Loucy (cell line): Measurements from ENCODE around the gene PBX2.
A peak's percentile ranks its signal among the peaks of the same experiment; 100 is the strongest.

ENCODE experiments used
- H2AFZ ChIP-seq: fragments of 200-600 bp; sonication (generic); 2 replicates; pipeline ENCODE4 v1.6.0; 2016; ENCODE audit warnings: antibody characterized with exemption, mild to moderate bottlenecking, low read length, moderate library complexity
- H3F3A ChIP-seq: fragments of 200-600 bp; 2 replicates; pipeline ENCODE4 v1.6.0; 2016; ENCODE audit warnings: antibody characterized with exemption, low read depth, mild to moderate bottlenecking
- H3K27me3 ChIP-seq: fragments of 200-600 bp; sonication (generic); 2 replicates; pipeline ENCODE4 v1.6.1; 2014; ENCODE audit warnings: low read length, mild to moderate bottlenecking; ENCODE audit not compliant: insufficient read depth, poor library complexity, severe bottlenecking
- H3K36me3 ChIP-seq: fragments of 200-600 bp; sonication (generic); 2 replicates; pipeline ENCODE4 v1.6.1; 2016; ENCODE audit warnings: low read length; ENCODE audit not compliant: insufficient read depth
- H3K4me1 ChIP-seq: fragments of 200-600 bp; sonication (generic); 2 replicates; pipeline ENCODE4 v1.5.1; 2014; ENCODE audit warnings: low read length, mild to moderate bottlenecking; ENCODE audit not compliant: insufficient read depth, poor library complexity, severe bottlenecking
- H3K4me2 ChIP-seq: fragments of 200-600 bp; sonication (generic); 2 replicates; pipeline ENCODE4 v1.6.0; 2014; ENCODE audit warnings: antibody characterized with exemption, low read length, low read depth, mild to moderate bottlenecking; ENCODE audit not compliant: poor library complexity, severe bottlenecking
- H3K4me3 ChIP-seq: fragments of 200-600 bp; sonication (generic); 2 replicates; pipeline ENCODE4 v1.5.1; 2014; ENCODE audit warnings: low read length, mild to moderate bottlenecking, mixed read lengths; ENCODE audit not compliant: poor library complexity, severe bottlenecking
- H3K79me2 ChIP-seq: fragments of 200-600 bp; sonication (generic); 2 replicates; pipeline ENCODE4 v1.6.1; 2014; ENCODE audit warnings: low read length; ENCODE audit not compliant: insufficient read depth
- H3K9ac ChIP-seq: fragments of 200-600 bp; sonication (generic); 2 replicates; pipeline ENCODE4 v1.6.0; 2014; ENCODE audit warnings: mild to moderate bottlenecking, low read depth, low read length, moderate library complexity; ENCODE audit not compliant: poor library complexity, severe bottlenecking
- H3K9me2 ChIP-seq: fragments of 200-600 bp; sonication (generic); replicated peaks from 2 replicates; pipeline ENCODE4 v1.6.1; 2016; ENCODE audit warnings: low read depth, low read length, mixed read lengths
- H3K9me3 ChIP-seq: fragments of 200-600 bp; sonication (generic); 2 replicates; pipeline ENCODE4 v1.6.1; 2014; ENCODE audit warnings: mild to moderate bottlenecking, antibody characterized with exemption, low read length, low read depth; ENCODE audit not compliant: insufficient read depth
- H4K20me1 ChIP-seq: fragments of 200-600 bp; sonication (generic); 2 replicates; pipeline ENCODE4 v1.6.0; 2014; ENCODE audit warnings: antibody characterized with exemption, low read length, mild to moderate bottlenecking; ENCODE audit not compliant: insufficient read depth, poor library complexity, severe bottlenecking
- EZH2phosphoT487 ChIP-seq: fragments of 200-600 bp; IDR thresholded peaks from 2 replicates; pipeline ENCODE4 v1.6.1; 2018; ENCODE audit warnings: antibody characterized with exemption, mild to moderate bottlenecking, moderate library complexity, borderline replicate concordance
- TF ChIP-seq, protein P1 (sequence below): fragments of 200-600 bp; sonication (generic); conservative IDR thresholded peaks from 2 replicates; pipeline ENCODE4 v1.5.1; 2014; ENCODE audit warnings: mild to moderate bottlenecking, antibody characterized with exemption, low read length

The PBX2 gene

DNA sequence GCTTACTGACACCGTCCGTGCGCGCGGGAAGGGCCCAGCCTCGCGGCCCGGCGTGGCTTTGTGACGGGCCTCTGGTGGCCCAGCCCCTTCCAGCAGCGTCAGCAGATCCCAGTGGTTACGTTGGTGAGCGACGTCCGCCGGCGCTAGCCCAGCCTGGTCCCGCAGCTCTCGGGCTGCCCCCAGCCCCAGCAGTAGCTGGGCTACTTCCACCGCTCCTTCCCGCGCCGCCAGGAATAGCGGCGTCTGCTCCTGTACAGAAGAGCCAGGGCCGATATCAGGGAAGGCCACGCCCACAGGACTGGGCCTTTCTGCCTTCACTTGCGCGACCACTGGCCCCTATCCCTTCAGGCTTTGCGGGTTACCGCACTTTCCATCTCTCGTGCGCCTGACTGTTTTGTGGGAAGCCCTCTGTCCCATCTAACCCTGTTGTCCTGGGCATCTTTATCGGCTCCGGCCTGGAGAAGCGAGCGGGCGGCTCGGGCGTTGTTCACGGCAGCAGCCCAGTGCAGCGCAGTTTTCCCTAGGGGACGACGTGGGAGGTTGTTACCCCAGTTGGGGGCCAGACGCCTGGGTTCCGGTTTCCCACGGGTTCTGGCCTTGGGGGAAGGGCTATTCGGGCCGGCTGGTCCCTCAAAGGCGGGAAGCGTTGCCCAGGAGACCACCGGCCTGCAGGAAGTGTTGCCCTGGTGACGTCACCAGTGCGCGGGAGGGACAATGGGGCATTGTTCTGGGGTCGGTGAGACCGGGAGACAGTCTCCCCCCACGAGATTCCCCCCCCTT is 6.1 kb upstream of the PBX2 start:
- H3K79me2 ChIP-seq, result peaks cover 48% of the 10 kb centered on the region
- no peaks in the 10 kb centered on the region for H3K9me3 ChIP-seq
- H2AFZ ChIP-seq, result peak overlapping the region; percentile 86
- TF ChIP-seq, protein P1, sequence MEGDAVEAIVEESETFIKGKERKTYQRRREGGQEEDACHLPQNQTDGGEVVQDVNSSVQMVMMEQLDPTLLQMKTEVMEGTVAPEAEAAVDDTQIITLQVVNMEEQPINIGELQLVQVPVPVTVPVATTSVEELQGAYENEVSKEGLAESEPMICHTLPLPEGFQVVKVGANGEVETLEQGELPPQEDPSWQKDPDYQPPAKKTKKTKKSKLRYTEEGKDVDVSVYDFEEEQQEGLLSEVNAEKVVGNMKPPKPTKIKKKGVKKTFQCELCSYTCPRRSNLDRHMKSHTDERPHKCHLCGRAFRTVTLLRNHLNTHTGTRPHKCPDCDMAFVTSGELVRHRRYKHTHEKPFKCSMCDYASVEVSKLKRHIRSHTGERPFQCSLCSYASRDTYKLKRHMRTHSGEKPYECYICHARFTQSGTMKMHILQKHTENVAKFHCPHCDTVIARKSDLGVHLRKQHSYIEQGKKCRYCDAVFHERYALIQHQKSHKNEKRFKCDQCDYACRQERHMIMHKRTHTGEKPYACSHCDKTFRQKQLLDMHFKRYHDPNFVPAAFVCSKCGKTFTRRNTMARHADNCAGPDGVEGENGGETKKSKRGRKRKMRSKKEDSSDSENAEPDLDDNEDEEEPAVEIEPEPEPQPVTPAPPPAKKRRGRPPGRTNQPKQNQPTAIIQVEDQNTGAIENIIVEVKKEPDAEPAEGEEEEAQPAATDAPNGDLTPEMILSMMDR, result no peak
- TF ChIP-seq EZH2phosphoT487, result no peak
- peak overlapping the region; percentile 100 for H3K9ac ChIP-seq
- no peaks in the 10 kb centered on the region for H4K20me1 ChIP-seq
- peaks cover 48% of the 10 kb centered on the region for H3K4me1 ChIP-seq
- peak overlapping the region; percentile 84 for H3K4me2 ChIP-seq
- no peaks in the 10 kb centered on the region for H3K9me2 ChIP-seq
- no peaks in the 10 kb centered on the region for H3F3A ChIP-seq
- no peaks in the 10 kb centered on the region for H3K27me3 ChIP-seq
- no peaks in the 10 kb centered on the region for H3K36me3 ChIP-seq
- peak overlapping the region; percentile 99 for H3K4me3 ChIP-seq

DNA sequence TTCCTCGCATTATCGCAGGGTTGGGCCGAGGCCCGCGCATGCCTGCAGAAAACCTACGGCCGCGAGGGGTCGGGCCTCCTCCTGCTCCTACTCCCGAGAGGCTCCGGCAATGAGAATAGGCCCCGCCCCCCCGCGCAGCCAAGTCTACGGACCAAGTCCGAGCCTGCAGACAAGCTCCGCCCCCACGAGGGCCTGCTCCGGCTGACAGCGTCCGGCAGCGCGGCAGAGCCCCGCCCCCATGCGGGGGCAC is 5.6 kb upstream of the PBX2 start:
- Histone ChIP-seq H3K79me2 (peaks cover 53% of the 10 kb centered on the region), H3K4me3 (peak overlapping the region; percentile 99), H2AFZ (no peak overlapping the region), H3K4me1 (peaks cover 52% of the 10 kb centered on the region), H3F3A (no peaks in the 10 kb centered on the region), H3K4me2 (no peak overlapping the region), H3K9ac (peak overlapping the region; percentile 100), H3K36me3 (no peaks in the 10 kb centered on the region), H3K9me2 (no peaks in the 10 kb centered on the region), H3K27me3 (no peaks in the 10 kb centered on the region), H4K20me1 (no peaks in the 10 kb centered on the region), H3K9me3 (no peaks in the 10 kb centered on the region)
- TF ChIP-seq, protein P1, result no peak
- no peak for TF ChIP-seq EZH2phosphoT487

DNA sequence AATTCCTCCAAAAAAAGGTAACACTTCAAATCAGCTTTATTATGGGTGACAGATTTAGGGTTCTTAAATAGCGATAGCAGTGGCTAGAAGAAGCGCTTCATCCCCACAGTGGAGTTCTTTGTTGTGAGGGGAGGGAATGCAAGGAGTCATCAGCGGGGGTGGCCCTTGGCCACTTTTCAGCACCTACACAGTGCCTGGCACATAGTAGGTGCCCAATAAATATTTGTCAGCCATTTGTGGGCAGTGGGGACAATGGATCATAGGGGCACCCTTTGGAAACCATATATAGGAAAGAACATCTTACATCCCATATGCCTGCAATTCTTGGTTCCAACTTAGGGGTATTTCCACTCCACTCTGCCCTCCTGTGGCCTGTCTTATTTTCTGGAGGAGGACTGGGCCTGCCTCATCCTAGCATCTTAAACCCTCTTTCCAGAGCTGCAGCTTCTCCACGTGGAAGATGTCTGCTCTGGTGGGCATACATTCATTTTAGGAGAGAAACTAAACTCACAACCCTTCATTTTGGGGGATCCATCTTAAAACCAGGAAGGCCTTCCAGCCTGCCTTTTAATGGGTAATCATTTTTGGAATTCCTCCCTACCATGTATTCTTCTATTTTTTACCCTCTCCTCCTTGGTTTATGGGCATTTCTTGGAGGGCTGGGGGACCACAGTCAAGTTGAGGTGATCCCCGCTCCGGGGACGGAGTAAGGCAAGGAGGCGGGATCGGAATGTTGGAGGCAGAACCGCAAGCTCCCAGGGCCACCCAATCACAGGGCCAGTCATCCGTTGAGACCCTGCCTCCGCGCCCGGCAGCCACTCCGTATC is 5.0 kb upstream of the PBX2 start:
- Histone ChIP-seq H3F3A (no peaks in the 10 kb centered on the region), H2AFZ (peak overlapping the region; percentile 35; the same call in 1 of the 2 replicates), H3K4me2 (peak overlapping the region; percentile 99), H3K4me3 (peak overlapping the region; percentile 91), H3K27me3 (no peaks in the 10 kb centered on the region), H3K9me2 (no peaks in the 10 kb centered on the region), H3K79me2 (peaks cover 58% of the 10 kb centered on the region), H3K4me1 (peaks cover 52% of the 10 kb centered on the region), H3K9ac (peak overlapping the region; percentile 96), H4K20me1 (no peaks in the 10 kb centered on the region), H3K36me3 (no peaks in the 10 kb centered on the region), H3K9me3 (no peaks in the 10 kb centered on the region)
- no peak for TF ChIP-seq EZH2phosphoT487
- TF ChIP-seq, protein P1, result peak; percentile 82
